Tibial nerve (tissue), 4 donors: ENCODE results near the gene COX19. TPM values are rescaled to one million over a fixed set of nuclear protein-coding genes. Genes with fewer than 3 reads are reported as not detected.
A peak's percentile ranks its signal among the peaks of the same experiment; 100 is the strongest.

Source experiments
- DNase-seq, 2 donors: peaks; one replicate each; pipeline ENCODE4 v3.0.0-alpha.2; 2019; ENCODE audit warnings: low spot score in 2 of 2
- H3K27ac ChIP-seq, 4 donors: fragments of 200-600 bp; sonication (generic) in 3 of 4; one replicate each; pipeline ENCODE4 v1.5.1; 2017 to 2019; ENCODE audit warnings: mild to moderate bottlenecking in 1 of 4
- H3K27me3 ChIP-seq, 2 donors: fragments of 200-600 bp; sonication (generic) in 1 of 2; one replicate each; pipeline versions ENCODE4 v1.5.1 to v1.6.0; 2017 to 2019
- H3K36me3 ChIP-seq, 3 donors: fragments of 200-600 bp; sonication (generic); one replicate each; pipeline ENCODE4 v1.5.1; 2018 to 2019
- H3K4me1 ChIP-seq, 4 donors: fragments of 200-600 bp; sonication (generic) in 3 of 4; one replicate each; pipeline ENCODE4 v1.5.1; 2017 to 2019
- H3K4me3 ChIP-seq, 4 donors: fragments of 200-600 bp; sonication (generic) in 3 of 4; one replicate each; pipeline ENCODE4 v1.5.1; 2017 to 2019; ENCODE audit warnings: mild to moderate bottlenecking in 1 of 4, moderate library complexity in 1 of 4
- H3K9me3 ChIP-seq, 4 donors: fragments of 200-600 bp; sonication (generic) in 3 of 4; one replicate each; pipeline ENCODE4 v1.5.1; 2017 to 2019
- EP300 ChIP-seq, 2 donors: sonication (generic); formaldehyde crosslinking; IDR thresholded peaks; one replicate each; pipeline ENCODE4 v1.6.1; 2017; ENCODE audit warnings: antibody characterized with exemption in 2 of 2, mild to moderate bottlenecking in 1 of 2
- POLR2A ChIP-seq, 2 donors: fragments of 450-650 bp; IDR thresholded peaks; one replicate each; pipeline ENCODE4 v1.6.1; 2017; ENCODE audit warnings: antibody characterized with exemption in 2 of 2, mild to moderate bottlenecking in 2 of 2, moderate library complexity in 2 of 2
- WGBS, 2 donors: methylation state at CpG; one replicate each; pipeline ENCODE4 v1.1.5; 2018; 5-methylcytosine and 5-hydroxymethylcytosine counted together
- total RNA-seq, 4 donors: library from RNA; depleted of rRNA; stranded (reverse); fragments of >200 nt; gene quantifications; one replicate each; pipeline ENCODE4 v1.1.0, GENCODE V29; 2016
- TF ChIP-seq, protein P1 (sequence below), 5 experiments: fragments of 200-600 bp in 3 of 5; fragments of 450-650 bp in 2 of 5; sonication (generic) in 3 of 5; IDR thresholded peaks; one replicate each; pipeline ENCODE4 v1.5.1; 2016 to 2019; ENCODE audit warnings: antibody characterized with exemption in 5 of 5, mild to moderate bottlenecking in 3 of 5, moderate library complexity in 2 of 5

COX19 gene
- total RNA-seq, 4 donors from 2014 or later: 10.8 to 21.3 (median 11.2) TPM

DNA sequence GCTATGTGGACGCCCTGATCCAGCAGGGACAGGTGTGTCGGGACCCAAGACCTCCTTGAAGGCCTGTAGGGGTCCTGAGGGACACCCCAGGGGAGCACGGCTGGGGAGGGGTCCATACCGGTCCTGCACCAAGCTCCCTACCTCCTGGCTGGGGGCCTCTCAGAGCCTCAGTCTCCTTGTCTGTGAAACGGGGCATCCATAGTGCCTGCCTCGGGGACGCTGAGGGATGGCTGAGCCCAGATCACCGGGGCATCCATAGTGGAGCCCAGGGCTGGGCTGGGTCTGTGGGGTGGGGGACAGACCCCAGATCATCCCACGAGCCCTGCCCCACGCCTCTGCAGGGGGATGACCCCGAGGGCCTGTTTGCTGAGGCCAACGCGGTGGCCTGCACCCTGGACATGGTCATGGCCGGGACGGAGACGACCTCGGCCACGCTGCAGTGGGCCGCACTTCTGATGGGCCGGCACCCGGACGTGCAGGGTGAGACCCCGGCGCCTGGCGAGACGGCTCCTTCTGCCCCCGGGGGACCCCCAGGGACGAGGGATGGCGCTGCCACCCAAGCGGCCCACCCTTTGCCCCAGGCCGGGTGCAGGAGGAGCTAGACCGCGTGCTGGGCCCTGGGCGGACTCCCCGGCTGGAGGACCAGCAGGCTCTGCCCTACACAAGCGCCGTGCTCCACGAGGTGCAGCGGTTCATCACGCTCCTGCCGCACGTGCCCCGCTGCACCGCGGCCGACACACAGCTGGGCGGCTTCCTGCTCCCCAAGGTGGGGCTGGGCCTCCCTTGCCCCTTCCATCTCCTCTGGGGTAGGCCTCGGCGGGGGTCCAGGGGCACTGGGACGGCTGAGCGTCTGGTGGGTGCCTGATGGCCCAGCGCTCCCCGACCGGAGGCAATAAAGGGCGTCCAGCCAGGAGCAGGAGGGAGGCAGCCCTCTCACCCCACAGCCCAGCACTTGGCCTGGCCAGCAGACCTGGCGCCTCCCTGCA lies 11.7 kb upstream of the COX19 start:
- peaks cover 0 to 41% (median 6%) of the 10 kb centered on the region in 4 donors for H3K4me1 ChIP-seq
- peak overlapping the region in 1 of 4 donors; percentile 73 for H3K27ac ChIP-seq
- H3K27me3 ChIP-seq: peaks cover 0 to 71% of the 10 kb centered on the region in 2 donors
- H3K9me3 ChIP-seq: no peaks in the 10 kb centered on the region
- no peak overlapping the region for H3K4me3 ChIP-seq
- WGBS, 2 donors: 70 to 85% methylated on average over 13 to 34 of the region's 56 CpGs
- no peak for DNase-seq
- TF ChIP-seq EP300 (IDR thresholded peaks at IDR 0.05): peak in 1 of 2 donors; percentile 12
- TF ChIP-seq, protein P1, sequence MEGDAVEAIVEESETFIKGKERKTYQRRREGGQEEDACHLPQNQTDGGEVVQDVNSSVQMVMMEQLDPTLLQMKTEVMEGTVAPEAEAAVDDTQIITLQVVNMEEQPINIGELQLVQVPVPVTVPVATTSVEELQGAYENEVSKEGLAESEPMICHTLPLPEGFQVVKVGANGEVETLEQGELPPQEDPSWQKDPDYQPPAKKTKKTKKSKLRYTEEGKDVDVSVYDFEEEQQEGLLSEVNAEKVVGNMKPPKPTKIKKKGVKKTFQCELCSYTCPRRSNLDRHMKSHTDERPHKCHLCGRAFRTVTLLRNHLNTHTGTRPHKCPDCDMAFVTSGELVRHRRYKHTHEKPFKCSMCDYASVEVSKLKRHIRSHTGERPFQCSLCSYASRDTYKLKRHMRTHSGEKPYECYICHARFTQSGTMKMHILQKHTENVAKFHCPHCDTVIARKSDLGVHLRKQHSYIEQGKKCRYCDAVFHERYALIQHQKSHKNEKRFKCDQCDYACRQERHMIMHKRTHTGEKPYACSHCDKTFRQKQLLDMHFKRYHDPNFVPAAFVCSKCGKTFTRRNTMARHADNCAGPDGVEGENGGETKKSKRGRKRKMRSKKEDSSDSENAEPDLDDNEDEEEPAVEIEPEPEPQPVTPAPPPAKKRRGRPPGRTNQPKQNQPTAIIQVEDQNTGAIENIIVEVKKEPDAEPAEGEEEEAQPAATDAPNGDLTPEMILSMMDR (IDR thresholded peaks at IDR 0.05): no peak
- no peaks in the 10 kb centered on the region for H3K36me3 ChIP-seq

DNA sequence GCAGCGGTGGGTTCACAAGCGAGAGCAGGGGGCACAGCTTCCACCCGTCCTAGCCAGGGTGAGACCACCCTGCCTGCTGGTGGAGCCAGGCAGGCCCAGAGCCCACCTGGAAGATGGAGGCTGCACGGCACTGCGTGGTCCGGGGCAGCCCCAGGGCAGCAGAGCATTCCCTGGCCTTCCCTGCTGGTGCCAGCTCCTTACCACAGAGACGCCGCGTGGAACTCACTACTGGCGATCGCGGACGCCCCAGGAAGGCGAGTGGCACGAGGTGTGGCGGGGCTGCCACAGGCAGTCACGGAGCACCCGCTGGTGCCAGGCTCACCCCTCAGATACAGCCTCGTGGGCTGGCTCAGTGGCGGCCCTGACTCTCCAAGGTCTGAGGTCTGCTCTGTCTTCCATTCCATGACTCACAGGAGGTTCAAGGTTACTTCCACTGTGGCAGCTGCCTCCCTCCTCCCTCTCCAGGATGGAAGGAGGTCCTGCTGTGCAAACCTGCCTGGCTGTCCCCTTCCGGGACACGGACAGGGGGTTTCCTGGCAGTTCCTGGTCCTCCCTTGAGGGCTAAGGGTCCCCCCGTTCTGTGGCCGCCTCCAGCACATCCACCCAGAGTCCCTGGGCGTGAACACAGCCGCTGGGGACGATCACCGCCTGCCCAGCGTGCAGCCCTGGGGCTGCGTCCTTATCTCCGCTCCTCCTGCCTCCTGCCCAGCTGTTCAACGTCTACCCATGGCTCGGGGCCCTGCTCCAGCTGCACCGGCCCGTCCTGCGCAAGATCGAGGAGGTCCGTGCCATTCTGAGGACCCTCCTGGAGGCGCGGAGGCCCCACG lies 10.8 kb upstream of the COX19 start:
- H3K9me3 ChIP-seq: no peaks in the 10 kb centered on the region
- no peak for DNase-seq
- H3K4me1 ChIP-seq: peaks cover 0 to 33% (median 6%) of the 10 kb centered on the region in 4 donors
- H3K36me3 ChIP-seq: no peaks in the 10 kb centered on the region
- no peak overlapping the region for H3K27ac ChIP-seq
- TF ChIP-seq, protein P1 (IDR thresholded peaks at IDR 0.05): no peak
- TF ChIP-seq POLR2A (IDR thresholded peaks at IDR 0.05) (no peak), EP300 (IDR thresholded peaks at IDR 0.05) (no peak)
- H3K27me3 ChIP-seq: peaks cover 0 to 74% of the 10 kb centered on the region in 2 donors
- H3K4me3 ChIP-seq: no peak overlapping the region
- 60 to 62% methylated on average over 26 to 31 of the region's 41 CpGs for WGBS, 2 donors

- no peak overlapping the region for H3K4me3 ChIP-seq
- DNase-seq: no peak
- no peaks in the 10 kb centered on the region for H3K36me3 ChIP-seq
- TF ChIP-seq POLR2A (IDR thresholded peaks at IDR 0.05) (no peak), EP300 (IDR thresholded peaks at IDR 0.05) (no peak)
- TF ChIP-seq, protein P1 (IDR thresholded peaks at IDR 0.05): no peak
- WGBS, 2 donors: 66 to 73% methylated on average over 16 of the region's 16 CpGs
- H3K27ac ChIP-seq: no peak overlapping the region
- peaks cover 0 to 70% of the 10 kb centered on the region in 2 donors for H3K27me3 ChIP-seq
- peaks cover 0 to 26% (median 6%) of the 10 kb centered on the region in 4 donors for H3K4me1 ChIP-seq
- H3K9me3 ChIP-seq: no peaks in the 10 kb centered on the region
Measured at GRCh38 chr7:985127-985416, 9.7 kb upstream of the COX19 start.

GRCh38 chr7:984361-985126 lies 9.2 kb upstream of the COX19 start:
- H3K27me3 ChIP-seq: peaks cover 0 to 70% of the 10 kb centered on the region in 2 donors

More at GRCh38 chr7:984361-985126, 9.2 kb upstream of the COX19 start:
- H3K36me3 ChIP-seq: no peaks in the 10 kb centered on the region
- H3K4me1 ChIP-seq: peaks cover 0 to 26% (median 6%) of the 10 kb centered on the region in 4 donors
- DNase-seq: no peak
- no peaks in the 10 kb centered on the region for H3K9me3 ChIP-seq
- 82 to 84% methylated on average over 17 to 32 of the region's 39 CpGs for WGBS, 2 donors
- TF ChIP-seq, protein P1 (IDR thresholded peaks at IDR 0.05): no peak
- TF ChIP-seq POLR2A (IDR thresholded peaks at IDR 0.05): no peak
- no peak for TF ChIP-seq EP300 (IDR thresholded peaks at IDR 0.05)
- peak overlapping the region in 2 of 4 donors; percentile 51 to 75 for H3K27ac ChIP-seq
- H3K4me3 ChIP-seq: no peak overlapping the region
